ENCODE results near the gene TMEM131.

GRCh38 chr2:97861177-97861576 is 134.6 kb downstream of the TMEM131 start:
- TF ChIP-seq SMAD3 (CRISPR knock-in tag; IDR thresholded peaks at IDR 0.05; ENCODE audit: borderline replicate concordance) (no peak), FOXP1 (CRISPR knock-in tag; IDR thresholded peaks at IDR 0.05; ENCODE audit: borderline replicate concordance) (no peak), GABPB1 (CRISPR knock-in tag; IDR thresholded peaks at IDR 0.05) (no peak), USF2 (CRISPR knock-in tag; IDR thresholded peaks at IDR 0.05) (no peak), CTCF (IDR thresholded peaks at IDR 0.05) (no peak), AFF4 (CRISPR knock-in tag; IDR thresholded peaks at IDR 0.05; ENCODE audit: borderline replicate concordance) (no peak), ZNF396 (CRISPR knock-in tag; IDR thresholded peaks at IDR 0.05; ENCODE audit: borderline replicate concordance) (no peak), KAT7 (CRISPR knock-in tag; IDR thresholded peaks at IDR 0.05; ENCODE audit: borderline replicate concordance) (no peak), ESRRA (CRISPR knock-in tag; IDR thresholded peaks at IDR 0.05; ENCODE audit: borderline replicate concordance) (no peak)

Data from WTC11 (cell line).